T-helper 1 cell treated with Interleukin-12 subunit alpha and Interleukin-12 subunit beta and Interleukin-4 antibody, amounts not matched to agents 30 μg/mL and 1 μg/mL, for 36 hours (primary cell): ENCODE results near the gene DCAF6.

Experiments used
- H3K27ac Mint-ChIP-seq: one replicate; pipeline ENCODE4 v1.8.0; 2021; ENCODE audit warnings: mild to moderate bottlenecking, mixed read lengths
- H3K27me3 Mint-ChIP-seq: one replicate; pipeline ENCODE4 v1.8.0; 2021; ENCODE audit warnings: low read depth, mixed read lengths
- H3K36me3 Mint-ChIP-seq: one replicate; pipeline ENCODE4 v1.8.0; 2021; ENCODE audit warnings: low read depth, mixed read lengths
- H3K4me1 Mint-ChIP-seq: one replicate; pipeline ENCODE4 v1.8.0; 2021; ENCODE audit warnings: low read depth, mixed read lengths
- H3K4me3 Mint-ChIP-seq: one replicate; pipeline ENCODE4 v1.8.0; 2021; ENCODE audit warnings: mild to moderate bottlenecking, moderate library complexity, mixed read lengths
- H3K9me3 Mint-ChIP-seq: one replicate; pipeline ENCODE4 v1.8.0; 2021; ENCODE audit warnings: mixed read lengths

The DCAF6 gene

DNA sequence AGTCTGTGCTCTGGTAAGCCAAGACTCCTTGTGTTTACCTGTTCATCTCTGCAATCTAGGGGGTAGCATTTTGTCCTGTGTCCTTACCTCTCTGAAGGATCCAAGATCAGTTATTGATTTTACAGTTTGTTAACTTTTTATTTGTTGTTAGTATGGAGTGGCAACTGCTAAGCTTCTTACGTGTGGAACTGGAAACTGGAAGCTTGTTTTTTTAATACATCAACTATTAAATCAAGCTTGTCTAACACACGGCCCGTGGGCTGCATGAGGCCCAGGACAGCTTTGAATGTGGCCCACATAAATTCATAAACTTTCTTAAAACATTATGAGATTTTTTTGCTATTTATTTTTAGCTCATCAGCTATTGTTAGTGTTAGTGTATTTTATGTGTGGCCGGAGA lies 29.6 kb downstream of the DCAF6 start:
- no peaks in the 10 kb centered on the region for H3K9me3 Mint-ChIP-seq
- H3K4me1 Mint-ChIP-seq, result no peaks in the 10 kb centered on the region

DNA sequence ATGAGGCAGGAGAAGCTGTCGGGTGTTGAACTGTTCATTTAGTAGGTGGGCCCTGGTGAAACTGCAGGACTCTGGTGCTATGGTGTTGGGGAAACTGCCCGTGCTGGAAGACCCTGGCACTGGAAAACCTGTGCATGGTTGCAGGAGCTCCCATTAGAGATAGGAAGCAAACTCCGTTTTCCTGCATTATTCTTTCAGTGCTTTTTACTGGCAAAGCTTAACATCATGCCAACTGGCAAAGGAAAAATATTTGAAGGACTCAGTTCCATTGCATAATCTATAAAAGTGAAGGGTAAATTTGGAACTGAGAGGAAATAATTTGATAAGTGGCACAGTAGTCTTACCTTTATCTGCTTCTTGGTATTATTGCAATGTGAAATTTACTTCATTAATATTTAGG lies 32.1 kb downstream of the DCAF6 start:
- no peak overlapping the region for H3K27ac Mint-ChIP-seq
- H3K4me1 Mint-ChIP-seq, result no peaks in the 10 kb centered on the region
- H3K36me3 Mint-ChIP-seq, result peaks cover 6% of the 10 kb centered on the region
- no peaks in the 10 kb centered on the region for H3K27me3 Mint-ChIP-seq
- H3K9me3 Mint-ChIP-seq, result no peaks in the 10 kb centered on the region
- no peak overlapping the region for H3K4me3 Mint-ChIP-seq

More for the DNA sequence above, 29.6 kb downstream of the DCAF6 start:
- Mint-ChIP-seq H3K4me3 (no peak overlapping the region), H3K27ac (no peak overlapping the region), H3K36me3 (peaks cover 6% of the 10 kb centered on the region), H3K27me3 (no peaks in the 10 kb centered on the region)

DNA sequence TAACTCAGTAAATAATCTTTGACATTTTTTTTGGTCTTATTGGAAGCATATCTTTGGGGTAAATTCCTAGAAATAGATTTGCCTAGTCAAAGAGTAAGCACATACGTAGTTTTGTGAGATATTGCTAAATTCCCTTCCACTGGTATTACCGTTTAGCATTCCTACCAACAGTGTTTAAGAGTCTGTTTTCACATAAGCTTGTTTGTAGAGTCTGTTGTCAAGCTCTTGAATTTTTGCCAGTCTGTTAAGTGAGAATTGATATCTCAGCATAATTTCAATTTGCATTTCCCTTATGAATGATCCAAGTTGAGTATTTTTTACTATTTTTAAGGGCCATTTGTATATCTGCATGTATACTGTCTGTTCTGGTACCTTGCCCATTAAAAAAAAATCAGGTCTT lies 37.3 kb downstream of the DCAF6 start:
- Mint-ChIP-seq H3K27ac (no peak overlapping the region), H3K27me3 (no peaks in the 10 kb centered on the region)

DNA sequence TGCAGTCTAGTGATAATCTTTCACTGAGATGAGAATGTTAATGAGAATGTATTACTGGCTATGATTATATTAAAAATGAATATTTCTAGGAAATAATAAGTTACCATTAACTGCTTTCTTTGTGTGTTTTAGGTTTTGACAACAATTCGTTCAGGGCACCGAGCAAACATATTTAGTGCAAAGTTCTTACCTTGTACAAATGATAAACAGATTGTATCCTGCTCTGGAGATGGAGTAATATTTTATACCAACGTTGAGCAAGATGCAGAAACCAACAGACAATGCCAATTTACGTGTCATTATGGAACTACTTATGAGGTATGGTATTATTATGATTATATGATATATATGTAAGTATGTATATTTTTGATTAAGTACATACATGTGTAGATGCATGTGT lies 38.2 kb downstream of the DCAF6 start:
- Mint-ChIP-seq H3K9me3 (peaks cover 5% of the 10 kb centered on the region), H3K4me3 (no peak overlapping the region), H3K27me3 (no peaks in the 10 kb centered on the region), H3K27ac (no peak overlapping the region), H3K36me3 (peaks cover 24% of the 10 kb centered on the region), H3K4me1 (peaks cover 5% of the 10 kb centered on the region)

More for the DNA sequence above, 37.3 kb downstream of the DCAF6 start:
- H3K36me3 Mint-ChIP-seq, result peaks cover 19% of the 10 kb centered on the region
- peaks cover 4% of the 10 kb centered on the region for H3K4me1 Mint-ChIP-seq
- no peak overlapping the region for H3K4me3 Mint-ChIP-seq
- peaks cover 5% of the 10 kb centered on the region for H3K9me3 Mint-ChIP-seq

DNA sequence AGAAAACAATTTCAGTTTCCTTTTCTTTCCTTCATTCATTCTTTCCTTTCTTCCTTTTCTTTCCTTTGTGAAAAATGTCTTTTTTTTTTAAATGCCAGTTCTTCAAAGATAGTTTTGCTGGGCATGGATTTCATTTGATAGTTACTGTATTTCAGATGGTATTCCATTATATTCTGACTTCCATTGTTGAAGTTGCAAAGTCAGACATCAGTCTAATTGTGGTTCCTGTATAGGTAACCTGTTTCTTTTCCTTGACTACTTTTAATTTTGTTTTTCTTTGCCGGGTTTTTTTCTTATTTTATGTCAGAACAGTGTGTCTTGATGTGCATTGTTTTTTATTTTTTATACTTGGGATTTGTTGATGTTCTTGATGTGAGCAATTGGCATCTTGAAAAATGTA lies 40.8 kb downstream of the DCAF6 start:
- peaks cover 9% of the 10 kb centered on the region for H3K4me1 Mint-ChIP-seq
- H3K9me3 Mint-ChIP-seq, result peaks cover 5% of the 10 kb centered on the region
- no peaks in the 10 kb centered on the region for H3K27me3 Mint-ChIP-seq
- peaks cover 33% of the 10 kb centered on the region for H3K36me3 Mint-ChIP-seq
- no peak overlapping the region for H3K27ac Mint-ChIP-seq
- H3K4me3 Mint-ChIP-seq, result no peak overlapping the region

DNA sequence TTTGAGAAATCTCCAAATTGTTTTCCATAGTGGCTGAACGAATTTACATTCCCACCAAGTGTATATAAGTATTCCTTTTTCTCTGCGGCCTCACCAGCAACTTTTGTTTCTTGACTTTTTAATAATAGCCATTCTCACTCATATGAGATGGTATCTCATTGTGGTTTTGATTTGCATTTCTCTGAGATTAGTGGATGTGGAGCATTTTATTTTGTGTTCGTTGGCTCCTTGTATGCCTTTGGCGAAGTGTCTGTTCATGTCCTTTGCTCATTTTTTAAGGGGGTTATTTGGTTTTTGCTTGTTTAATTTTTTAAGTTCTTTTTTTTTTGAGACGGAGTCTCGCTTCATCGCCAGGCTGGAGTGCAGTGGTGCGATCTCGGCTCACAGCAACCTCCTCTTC lies 45.5 kb downstream of the DCAF6 start:
- Mint-ChIP-seq H3K27me3 (no peaks in the 10 kb centered on the region), H3K9me3 (peaks cover 5% of the 10 kb centered on the region), H3K4me1 (peaks cover 12% of the 10 kb centered on the region), H3K4me3 (no peak overlapping the region), H3K27ac (no peak overlapping the region), H3K36me3 (peaks cover 27% of the 10 kb centered on the region)

DNA sequence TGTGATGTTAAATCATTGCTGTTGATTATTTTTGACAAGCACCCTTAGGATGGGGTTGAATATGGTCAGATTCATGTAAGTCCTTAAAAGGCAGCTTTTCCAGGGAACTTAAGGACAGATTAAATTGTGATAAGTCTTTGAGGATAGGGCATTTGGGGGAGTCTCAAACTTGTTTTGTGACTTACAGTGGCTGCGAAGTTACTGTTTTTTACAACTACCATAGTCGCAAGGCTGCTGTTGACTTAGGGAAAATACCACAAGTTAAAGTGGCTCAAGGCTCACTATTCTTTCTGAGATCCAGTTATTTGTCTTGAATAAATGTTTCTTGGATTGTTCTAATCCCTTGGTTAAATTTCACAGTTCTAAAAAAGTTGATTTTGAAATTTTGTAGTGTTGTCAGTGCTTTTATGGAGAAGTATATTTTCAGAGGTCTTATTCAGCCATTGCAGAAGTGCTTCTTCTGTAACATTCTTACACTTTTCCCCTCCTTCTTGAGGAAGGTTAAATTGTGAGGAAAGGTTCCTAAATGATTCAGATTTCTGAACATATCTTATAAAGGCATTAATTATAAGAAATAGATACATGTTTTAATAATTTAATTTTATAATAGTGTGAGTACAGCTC lies 47.4 kb downstream of the DCAF6 start:
- H3K27ac Mint-ChIP-seq, result no peak overlapping the region
- H3K36me3 Mint-ChIP-seq, result peaks cover 20% of the 10 kb centered on the region
- no peaks in the 10 kb centered on the region for H3K27me3 Mint-ChIP-seq
- H3K4me1 Mint-ChIP-seq, result peaks cover 9% of the 10 kb centered on the region
- H3K4me3 Mint-ChIP-seq, result no peak overlapping the region
- H3K9me3 Mint-ChIP-seq, result no peaks in the 10 kb centered on the region

DNA sequence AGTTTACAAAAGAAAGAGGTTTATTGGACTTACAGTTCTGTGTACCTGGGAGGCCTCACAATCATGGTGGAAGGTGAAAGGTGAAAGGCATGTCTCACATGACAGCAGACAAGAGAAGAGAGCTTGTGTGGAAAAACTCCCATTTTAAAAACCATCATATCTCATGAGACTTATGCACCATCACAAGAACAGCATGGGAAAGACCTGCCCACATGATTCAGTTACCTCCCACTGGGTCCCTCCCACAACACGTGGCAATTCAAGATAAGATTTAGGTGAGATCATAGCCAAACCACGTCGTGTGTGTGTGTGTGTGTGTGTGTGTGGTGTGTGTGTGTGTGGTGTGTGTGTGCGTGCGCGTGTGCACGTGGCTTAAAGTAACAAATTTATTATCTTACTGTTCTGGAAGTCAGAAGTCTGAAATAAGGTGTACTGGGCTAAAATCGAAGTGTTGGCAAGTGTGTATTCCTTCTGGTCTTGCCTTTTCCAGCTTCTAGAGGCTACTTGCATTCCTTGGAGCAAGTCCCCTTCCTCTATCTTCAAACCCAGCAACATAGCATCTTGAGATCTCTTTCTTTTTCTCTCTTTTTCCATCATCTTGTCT lies 48.5 kb downstream of the DCAF6 start:
- H3K9me3 Mint-ChIP-seq, result no peaks in the 10 kb centered on the region
- no peak overlapping the region for H3K27ac Mint-ChIP-seq
- H3K36me3 Mint-ChIP-seq, result peaks cover 15% of the 10 kb centered on the region
- peaks cover 7% of the 10 kb centered on the region for H3K4me1 Mint-ChIP-seq
- H3K4me3 Mint-ChIP-seq, result no peak overlapping the region
- no peaks in the 10 kb centered on the region for H3K27me3 Mint-ChIP-seq

DNA sequence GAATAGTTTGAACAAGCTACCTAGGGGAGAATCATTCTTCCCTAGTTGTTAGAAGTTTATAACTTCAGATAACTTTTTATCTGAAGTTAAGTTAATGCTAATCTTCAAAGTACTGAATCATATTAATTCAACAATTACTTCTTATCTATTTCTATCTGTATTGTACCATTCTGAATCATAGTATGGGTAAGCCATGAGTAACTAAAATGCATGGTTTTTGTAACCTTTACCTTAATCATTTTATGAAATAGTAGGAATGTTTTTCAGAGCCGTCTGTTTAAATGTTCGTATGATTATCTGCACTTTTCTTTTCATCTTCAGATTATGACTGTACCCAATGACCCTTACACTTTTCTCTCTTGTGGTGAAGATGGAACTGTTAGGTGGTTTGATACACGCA lies 50.7 kb downstream of the DCAF6 start:
- Mint-ChIP-seq H3K27me3 (no peaks in the 10 kb centered on the region), H3K4me1 (peaks cover 3% of the 10 kb centered on the region), H3K9me3 (no peaks in the 10 kb centered on the region), H3K36me3 (peaks cover 6% of the 10 kb centered on the region), H3K27ac (no peak overlapping the region), H3K4me3 (no peak overlapping the region)

DNA sequence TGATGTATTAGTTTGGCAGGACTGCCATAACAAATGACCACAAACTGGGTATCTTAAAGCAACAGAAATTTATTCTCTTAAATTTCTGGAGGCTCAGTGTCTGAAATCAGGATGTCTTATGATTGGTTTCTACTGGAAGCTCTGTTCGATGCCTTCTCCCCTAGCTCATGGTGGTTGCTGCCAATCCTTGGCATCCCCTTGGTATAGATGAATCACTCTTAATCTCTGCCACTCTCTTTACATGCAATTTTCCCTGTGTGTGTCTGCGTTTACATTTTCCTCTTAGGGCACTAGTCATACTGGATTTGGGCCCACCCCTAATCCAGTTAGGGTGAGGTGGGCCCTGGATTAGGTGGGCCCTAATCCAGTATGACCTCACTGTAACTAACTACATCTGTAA lies 55.1 kb downstream of the DCAF6 start:
- Mint-ChIP-seq H3K27me3 (no peaks in the 10 kb centered on the region), H3K4me1 (peaks cover 2% of the 10 kb centered on the region), H3K27ac (no peak overlapping the region), H3K4me3 (no peak overlapping the region), H3K36me3 (peaks cover 8% of the 10 kb centered on the region), H3K9me3 (no peaks in the 10 kb centered on the region)

DNA sequence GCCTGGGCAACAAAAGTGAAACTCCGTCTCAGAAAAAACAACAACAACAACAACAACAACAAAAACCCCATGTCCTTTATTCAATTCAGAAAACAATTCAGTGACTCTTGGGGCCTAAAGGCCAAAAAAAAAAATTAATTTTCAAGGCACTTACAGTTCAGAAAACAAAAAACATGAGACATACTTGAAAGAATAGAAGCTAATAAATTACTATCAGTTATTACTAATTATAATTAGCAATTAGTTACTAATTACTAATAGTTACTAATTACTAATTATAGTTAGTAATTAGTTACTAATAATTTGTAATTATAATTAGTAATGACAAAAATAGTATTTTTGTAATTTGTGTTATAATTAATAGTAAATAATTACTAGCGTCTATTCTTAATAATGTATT lies 57.2 kb downstream of the DCAF6 start:
- Mint-ChIP-seq H3K36me3 (peaks cover 8% of the 10 kb centered on the region), H3K27ac (no peak overlapping the region), H3K9me3 (no peaks in the 10 kb centered on the region), H3K27me3 (no peaks in the 10 kb centered on the region), H3K4me1 (peaks cover 2% of the 10 kb centered on the region), H3K4me3 (no peak overlapping the region)

DNA sequence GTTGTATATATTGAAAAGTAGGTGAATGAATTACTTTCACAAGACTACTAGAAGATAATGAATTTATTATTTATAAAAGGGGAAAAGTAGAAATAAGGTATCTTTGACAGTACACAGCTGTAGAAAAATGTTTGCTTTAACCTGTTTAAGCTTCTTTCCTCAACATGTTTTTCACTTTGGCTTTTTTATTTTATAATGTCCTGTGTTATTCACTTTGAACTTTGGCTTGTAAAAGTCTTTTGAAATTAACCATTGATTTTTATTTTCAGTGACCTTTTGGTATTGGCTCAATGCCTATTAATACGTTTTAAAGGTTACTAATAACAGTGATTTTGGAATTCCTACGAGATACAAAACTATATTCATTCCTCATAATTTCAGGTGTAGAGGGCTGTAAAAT lies 58.1 kb downstream of the DCAF6 start:
- H3K4me1 Mint-ChIP-seq, result peaks cover 2% of the 10 kb centered on the region
- peaks cover 8% of the 10 kb centered on the region for H3K36me3 Mint-ChIP-seq
- H3K4me3 Mint-ChIP-seq, result no peak overlapping the region
- H3K9me3 Mint-ChIP-seq, result no peaks in the 10 kb centered on the region
- no peak overlapping the region for H3K27ac Mint-ChIP-seq
- H3K27me3 Mint-ChIP-seq, result no peaks in the 10 kb centered on the region

DNA sequence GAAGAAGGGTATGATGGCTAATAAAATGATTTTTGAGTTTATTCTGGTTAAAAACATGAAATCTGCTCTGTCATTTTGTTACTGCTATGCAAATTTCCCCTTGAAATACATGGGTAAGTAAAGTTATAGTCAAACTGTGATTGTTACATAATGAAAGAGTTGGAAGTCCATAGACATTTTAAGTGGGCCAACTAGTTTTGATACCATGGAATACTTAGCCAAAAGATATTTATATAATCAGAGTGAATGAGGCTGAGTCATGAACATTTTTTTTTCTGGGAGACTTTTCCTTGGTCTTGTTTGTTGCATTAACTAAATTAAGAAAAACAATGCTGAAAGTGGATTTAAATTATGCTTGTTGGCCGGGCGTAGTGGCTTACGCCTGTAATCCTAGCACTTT lies 58.6 kb downstream of the DCAF6 start:
- Mint-ChIP-seq H3K27me3 (no peaks in the 10 kb centered on the region), H3K36me3 (peaks cover 8% of the 10 kb centered on the region), H3K27ac (no peak overlapping the region), H3K4me3 (no peak overlapping the region), H3K9me3 (no peaks in the 10 kb centered on the region), H3K4me1 (peaks cover 2% of the 10 kb centered on the region)

DNA sequence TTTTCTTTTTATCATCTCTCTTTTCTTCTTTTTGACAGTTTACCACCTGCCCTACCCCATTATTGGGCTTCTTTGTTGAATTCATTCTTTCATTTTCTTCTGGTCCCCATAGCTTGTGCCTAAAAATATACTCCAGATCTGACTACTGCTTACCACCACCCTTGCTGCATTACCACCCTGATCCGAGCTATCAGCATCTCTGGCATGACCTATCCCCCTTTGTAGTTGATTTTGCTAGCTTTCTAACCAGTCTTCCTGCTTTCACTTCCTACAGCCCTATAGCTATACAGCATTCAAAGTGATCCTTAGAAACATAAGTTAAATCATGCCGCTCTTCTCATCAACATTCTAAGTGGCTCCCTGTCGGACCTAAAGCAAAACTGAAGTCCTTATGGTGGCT lies 59.8 kb downstream of the DCAF6 start:
- Mint-ChIP-seq H3K27me3 (no peaks in the 10 kb centered on the region), H3K36me3 (peaks cover 11% of the 10 kb centered on the region), H3K9me3 (no peaks in the 10 kb centered on the region), H3K27ac (no peak overlapping the region), H3K4me3 (no peak overlapping the region), H3K4me1 (peaks cover 4% of the 10 kb centered on the region)

DNA sequence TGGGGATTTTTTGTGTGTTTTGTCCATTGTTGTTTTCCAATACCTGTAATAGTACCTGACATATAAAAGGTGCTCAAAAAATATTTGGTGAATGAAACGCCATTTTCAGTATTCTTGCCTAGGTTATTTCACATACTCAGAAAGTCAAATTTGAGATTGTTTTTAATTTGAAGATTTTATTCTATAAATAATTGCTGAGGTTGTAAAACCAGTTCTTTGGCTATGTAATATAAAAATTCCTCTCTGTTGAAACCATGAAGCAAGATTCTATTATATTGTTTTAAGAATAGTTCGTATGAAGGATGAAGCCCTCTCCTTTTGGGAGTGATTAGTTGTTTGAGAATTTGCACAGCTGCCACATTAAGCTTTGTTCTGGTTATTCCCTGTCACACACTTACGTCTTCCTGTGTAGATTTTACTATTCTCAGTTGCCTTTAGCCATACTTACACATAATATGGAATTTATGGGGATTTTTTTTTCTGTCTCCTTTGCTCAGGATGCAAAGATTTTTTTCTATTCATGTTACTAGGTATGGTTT lies 60.6 kb downstream of the DCAF6 start:
- Mint-ChIP-seq H3K27me3 (no peaks in the 10 kb centered on the region), H3K4me1 (peaks cover 4% of the 10 kb centered on the region), H3K4me3 (no peak overlapping the region), H3K9me3 (no peaks in the 10 kb centered on the region), H3K27ac (no peak overlapping the region), H3K36me3 (peaks cover 15% of the 10 kb centered on the region)
